ENCODE results near the gene SYT8.

Gene SYT8

GRCh38 chr11:1832211-1832919 is 2.4 kb upstream of the SYT8 start:
- peak; percentile 57 for DNase-seq (ENCODE audit: low read depth)

- no peak for DNase-seq (ENCODE audit: low read depth)
These were observed 1.9 kb upstream of the SYT8 start for GRCh38 chr11:1832920-1833295.

DNA sequence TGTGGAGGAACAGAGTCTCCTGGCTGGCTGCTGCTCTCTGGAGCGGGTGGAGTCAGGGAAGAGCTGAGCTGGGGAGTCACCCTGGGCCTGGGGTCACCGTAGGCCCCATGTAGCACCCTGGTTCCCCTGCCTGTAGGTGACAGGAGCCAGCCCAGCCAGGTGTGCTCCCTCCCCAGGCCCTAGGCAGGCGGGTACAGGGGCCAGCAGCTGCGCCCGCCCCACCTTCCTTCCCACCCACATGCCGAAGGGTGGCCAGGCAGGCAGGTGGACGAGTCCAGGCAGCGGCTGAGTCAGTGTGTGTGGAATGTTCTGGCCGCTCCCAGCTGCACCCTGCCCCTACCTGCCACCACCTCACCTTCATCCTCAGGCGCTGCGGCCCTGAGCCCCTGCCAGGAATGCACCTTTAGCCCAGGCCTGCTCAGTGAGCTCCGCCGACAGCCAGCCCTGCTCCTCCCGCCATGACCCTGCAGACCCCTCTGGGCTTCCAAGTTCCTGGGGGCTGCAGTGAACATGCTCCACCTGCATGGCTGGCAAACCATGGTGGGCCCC is 654 bp upstream of the SYT8 start:
- no peak for DNase-seq (ENCODE audit: low read depth)

GRCh38 chr11:1835671-1836010 is 851 bp downstream of the SYT8 start:
- DNase-seq (ENCODE audit: low read depth): no peak

DNA sequence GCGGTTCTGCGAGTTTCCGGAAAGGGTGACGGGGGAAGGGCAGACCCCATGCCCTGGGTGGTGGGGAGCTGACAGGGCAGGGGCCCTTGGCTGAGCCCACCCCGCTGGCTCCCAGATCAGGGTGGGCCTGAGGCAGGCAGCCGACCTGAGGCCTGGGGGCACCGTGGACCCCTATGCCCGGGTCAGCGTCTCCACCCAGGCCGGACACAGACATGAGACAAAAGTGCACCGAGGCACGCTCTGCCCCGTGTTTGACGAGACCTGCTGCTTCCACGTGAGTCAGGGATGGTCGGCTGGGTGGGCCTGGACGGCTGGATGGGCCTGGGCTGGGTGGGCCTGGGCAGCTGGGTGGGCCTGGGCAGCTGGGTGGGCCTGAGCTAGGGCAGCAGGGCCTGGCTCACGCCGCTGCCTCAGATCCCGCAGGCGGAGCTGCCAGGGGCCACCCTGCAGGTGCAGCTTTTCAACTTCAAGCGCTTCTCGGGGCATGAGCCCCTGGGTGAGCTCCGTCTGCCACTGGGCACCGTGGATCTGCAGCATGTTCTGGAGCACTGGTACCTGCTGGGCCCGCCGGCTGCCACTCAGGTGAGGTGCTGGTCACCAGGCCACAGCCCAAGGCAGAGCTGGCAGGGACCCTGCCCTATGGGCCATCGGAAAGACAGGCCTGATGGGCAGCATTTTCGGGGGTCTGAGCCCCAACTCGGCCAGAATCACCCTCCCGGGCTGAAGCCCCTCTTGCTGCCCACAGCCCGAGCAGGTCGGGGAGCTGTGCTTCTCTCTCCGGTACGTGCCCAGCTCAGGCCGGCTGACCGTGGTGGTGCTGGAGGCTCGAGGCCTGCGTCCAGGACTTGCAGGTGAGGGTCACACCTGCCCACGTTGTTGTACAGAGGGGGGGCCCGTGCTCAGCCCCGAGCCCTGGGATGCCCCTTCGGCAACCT is 1.5 kb downstream of the SYT8 start:
- DNase-seq (ENCODE audit: low read depth): no peak

GRCh38 chr11:1837171-1838076 is 2.6 kb downstream of the SYT8 start:
- peak; percentile 80 for DNase-seq (ENCODE audit: low read depth)

- no peak for DNase-seq (ENCODE audit: low read depth)
These were observed 3.3 kb downstream of the SYT8 start for GRCh38 chr11:1838077-1838425.

DNA sequence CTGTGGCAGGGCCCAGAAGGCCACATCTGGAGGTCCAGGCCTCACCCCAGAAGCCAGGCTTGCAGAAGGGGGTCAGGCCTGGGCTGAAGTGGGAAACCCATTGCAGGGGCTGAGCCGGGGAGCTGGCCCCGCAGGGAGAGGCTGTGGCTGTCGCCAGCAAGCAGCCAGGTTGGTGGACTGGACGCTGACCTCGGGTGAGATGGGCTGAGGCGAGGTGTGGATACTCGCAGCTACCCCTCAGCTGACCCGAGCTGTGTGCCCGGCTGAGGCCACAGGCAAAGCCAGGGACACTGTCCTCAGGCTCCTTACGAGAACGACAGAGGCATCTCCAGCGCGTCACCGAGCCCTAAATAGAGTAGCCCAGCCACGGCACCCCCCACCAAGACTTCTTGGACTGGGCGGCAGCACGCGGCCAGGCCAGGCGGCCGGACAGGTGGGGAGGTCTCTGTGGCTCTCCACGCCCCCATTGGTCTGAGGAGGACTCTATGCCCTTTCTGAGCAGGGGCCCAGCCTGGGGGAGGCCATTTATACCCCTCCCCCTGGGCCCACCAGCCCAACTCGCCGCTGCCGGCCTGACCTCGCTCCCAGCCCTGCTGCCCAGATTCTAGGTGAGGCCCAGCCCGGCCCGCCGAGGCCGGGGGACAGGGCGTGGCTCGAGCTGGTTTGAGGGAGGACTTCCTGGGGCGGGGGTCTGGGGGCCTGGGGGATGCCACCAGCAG is 3.8 kb downstream of the SYT8 start, which contains the start of gene TNNI2:
Gene TNNI2, plus strand, starts transcription at position 556 of the 719 bp plus-strand sequence. CDS start 716 bp downstream, outside the sequence.
- no peak for DNase-seq (ENCODE audit: low read depth)

GRCh38 chr11:1839204-1839923 is 4.6 kb downstream of the SYT8 start:
- no peak for DNase-seq (ENCODE audit: low read depth)

- no peak for DNase-seq (ENCODE audit: low read depth)
These were observed 5.4 kb downstream of the SYT8 start for GRCh38 chr11:1839924-1840779.

DNA sequence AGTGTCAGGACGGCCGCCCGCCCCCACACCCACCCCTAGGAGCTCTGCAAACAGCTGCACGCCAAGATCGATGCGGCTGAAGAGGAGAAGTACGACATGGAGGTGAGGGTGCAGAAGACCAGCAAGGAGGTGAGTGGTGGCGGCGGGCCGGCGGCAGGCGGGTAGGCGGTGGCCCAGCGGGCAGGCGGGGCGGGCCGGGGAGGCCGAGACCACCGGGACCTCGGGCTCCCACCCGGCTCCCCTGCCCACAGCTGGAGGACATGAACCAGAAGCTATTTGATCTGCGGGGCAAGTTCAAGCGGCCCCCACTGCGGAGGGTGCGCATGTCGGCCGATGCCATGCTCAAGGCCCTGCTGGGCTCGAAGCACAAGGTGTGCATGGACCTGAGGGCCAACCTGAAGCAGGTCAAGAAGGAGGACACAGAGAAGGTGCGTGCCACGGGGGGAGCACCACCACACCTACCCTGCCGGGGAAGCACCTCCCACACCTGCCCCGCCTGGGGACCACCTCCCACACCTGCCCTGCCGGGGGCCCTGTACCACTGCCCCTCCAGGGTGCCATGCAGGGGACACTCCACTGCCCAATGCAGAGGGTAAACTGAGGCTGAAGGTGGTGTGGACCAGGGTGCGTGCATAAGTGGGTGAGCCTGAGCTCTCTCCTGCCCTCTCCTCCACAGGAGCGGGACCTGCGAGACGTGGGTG is 6.1 kb downstream of the SYT8 start:
- DNase-seq (ENCODE audit: low read depth): no peak

- DNase-seq (ENCODE audit: low read depth): no peak
These were observed 6.8 kb downstream of the SYT8 start for GRCh38 chr11:1841511-1842148.

GRCh38 chr11:1842149-1843097 is 7.6 kb downstream of the SYT8 start:
- DNase-seq (ENCODE audit: low read depth): no peak

GRCh38 chr11:1843098-1843473 is 8.3 kb downstream of the SYT8 start:
- no peak for DNase-seq (ENCODE audit: low read depth)

- no peak for DNase-seq (ENCODE audit: low read depth)
These were observed 9.0 kb downstream of the SYT8 start for GRCh38 chr11:1843796-1844195.

GRCh38 chr11:1844221-1845094 is 9.7 kb downstream of the SYT8 start:
- no peak for DNase-seq (ENCODE audit: low read depth)

DNA sequence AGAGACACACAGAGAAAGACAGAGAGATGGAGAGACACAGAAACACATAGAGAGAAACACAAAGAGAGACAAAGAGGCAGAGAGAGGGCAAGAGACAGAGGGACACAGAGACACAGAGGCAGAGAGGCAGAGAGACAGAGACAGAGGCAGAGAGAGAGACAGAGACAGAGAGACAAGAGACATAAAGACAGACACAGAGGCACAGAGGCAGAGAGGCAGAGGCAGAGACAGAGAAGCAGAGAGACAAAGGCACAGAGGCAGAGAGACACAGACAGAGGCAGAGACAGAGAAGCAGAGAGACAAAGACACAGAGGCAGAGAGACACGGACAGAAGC is 10.3 kb downstream of the SYT8 start:
- DNase-seq (ENCODE audit: low read depth): no peak
